ENCODE data around the gene AIFM3. TPM values are rescaled to one million over a fixed set of nuclear protein-coding genes. Genes with fewer than 3 reads are reported as not detected.
"Not testable (repeated sequence)": the region's sequence is repeated elsewhere in the genome, so short reads cannot be mapped to it uniquely, and the experiment has no call there.

The AIFM3 gene
- polyA plus RNA-seq, 1 donor from 2014 or later, result 1.1 TPM

DNA sequence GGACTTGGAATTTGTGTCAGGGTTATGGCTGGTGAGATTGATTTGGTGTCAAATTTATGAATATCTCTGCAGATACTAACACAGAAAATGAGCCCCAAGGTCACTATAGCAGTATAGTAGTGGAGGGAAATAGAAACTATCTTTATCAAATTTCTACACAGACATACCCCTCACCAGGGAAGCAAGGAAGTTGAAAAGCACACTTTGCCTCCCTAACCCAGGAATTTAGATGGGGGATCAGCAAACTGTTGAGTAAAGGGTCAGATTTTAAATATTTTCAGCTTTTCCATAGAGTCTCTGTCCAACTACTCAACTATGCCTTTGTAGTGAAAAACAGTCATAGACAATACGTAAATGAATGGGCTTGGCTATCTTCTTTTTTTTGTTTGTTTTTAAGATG is 37.1 kb upstream of the AIFM3 start:
- no peak overlapping the region for H3K4me3 ChIP-seq (ENCODE audit: low read length)
- no peak overlapping the region for H3K4me2 ChIP-seq (ENCODE audit: low read length)
- H4K20me1 ChIP-seq (ENCODE audit: insufficient read depth), result peaks cover 9% of the 10 kb centered on the region
- H3K27ac ChIP-seq (ENCODE audit: low read length), result no peak overlapping the region
- no peak overlapping the region for H2AFZ ChIP-seq (ENCODE audit: low read depth, low read length)
- no peaks in the 10 kb centered on the region for H3K9me3 ChIP-seq (ENCODE audit: low read length)
- peaks cover 79% of the 10 kb centered on the region for H3K79me2 ChIP-seq (replicated peaks; ENCODE audit: insufficient read depth, low read length)
- no peaks in the 10 kb centered on the region for H3F3A ChIP-seq (ENCODE audit: insufficient read depth, low read length, poor library complexity, severe bottlenecking)
- no peak for TF ChIP-seq RAD21 (conservative IDR thresholded peaks at IDR 0.05)
- no peak for TF ChIP-seq TAF1 (IDR thresholded peaks at IDR 0.05; ENCODE audit: low read depth)
- TF ChIP-seq MXI1 (conservative IDR thresholded peaks at IDR 0.05; ENCODE audit: poor library complexity, severe bottlenecking), result no peak
- no peak for TF ChIP-seq SMC3 (conservative IDR thresholded peaks at IDR 0.05; ENCODE audit: poor library complexity)
- TF ChIP-seq, protein P1, sequence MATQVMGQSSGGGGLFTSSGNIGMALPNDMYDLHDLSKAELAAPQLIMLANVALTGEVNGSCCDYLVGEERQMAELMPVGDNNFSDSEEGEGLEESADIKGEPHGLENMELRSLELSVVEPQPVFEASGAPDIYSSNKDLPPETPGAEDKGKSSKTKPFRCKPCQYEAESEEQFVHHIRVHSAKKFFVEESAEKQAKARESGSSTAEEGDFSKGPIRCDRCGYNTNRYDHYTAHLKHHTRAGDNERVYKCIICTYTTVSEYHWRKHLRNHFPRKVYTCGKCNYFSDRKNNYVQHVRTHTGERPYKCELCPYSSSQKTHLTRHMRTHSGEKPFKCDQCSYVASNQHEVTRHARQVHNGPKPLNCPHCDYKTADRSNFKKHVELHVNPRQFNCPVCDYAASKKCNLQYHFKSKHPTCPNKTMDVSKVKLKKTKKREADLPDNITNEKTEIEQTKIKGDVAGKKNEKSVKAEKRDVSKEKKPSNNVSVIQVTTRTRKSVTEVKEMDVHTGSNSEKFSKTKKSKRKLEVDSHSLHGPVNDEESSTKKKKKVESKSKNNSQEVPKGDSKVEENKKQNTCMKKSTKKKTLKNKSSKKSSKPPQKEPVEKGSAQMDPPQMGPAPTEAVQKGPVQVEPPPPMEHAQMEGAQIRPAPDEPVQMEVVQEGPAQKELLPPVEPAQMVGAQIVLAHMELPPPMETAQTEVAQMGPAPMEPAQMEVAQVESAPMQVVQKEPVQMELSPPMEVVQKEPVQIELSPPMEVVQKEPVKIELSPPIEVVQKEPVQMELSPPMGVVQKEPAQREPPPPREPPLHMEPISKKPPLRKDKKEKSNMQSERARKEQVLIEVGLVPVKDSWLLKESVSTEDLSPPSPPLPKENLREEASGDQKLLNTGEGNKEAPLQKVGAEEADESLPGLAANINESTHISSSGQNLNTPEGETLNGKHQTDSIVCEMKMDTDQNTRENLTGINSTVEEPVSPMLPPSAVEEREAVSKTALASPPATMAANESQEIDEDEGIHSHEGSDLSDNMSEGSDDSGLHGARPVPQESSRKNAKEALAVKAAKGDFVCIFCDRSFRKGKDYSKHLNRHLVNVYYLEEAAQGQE (IDR thresholded peaks at IDR 0.05; ENCODE audit: borderline replicate concordance), result no peak
- TF ChIP-seq POLR2AphosphoS5 (IDR thresholded peaks at IDR 0.05), result no peak
- TF ChIP-seq, protein P2, sequence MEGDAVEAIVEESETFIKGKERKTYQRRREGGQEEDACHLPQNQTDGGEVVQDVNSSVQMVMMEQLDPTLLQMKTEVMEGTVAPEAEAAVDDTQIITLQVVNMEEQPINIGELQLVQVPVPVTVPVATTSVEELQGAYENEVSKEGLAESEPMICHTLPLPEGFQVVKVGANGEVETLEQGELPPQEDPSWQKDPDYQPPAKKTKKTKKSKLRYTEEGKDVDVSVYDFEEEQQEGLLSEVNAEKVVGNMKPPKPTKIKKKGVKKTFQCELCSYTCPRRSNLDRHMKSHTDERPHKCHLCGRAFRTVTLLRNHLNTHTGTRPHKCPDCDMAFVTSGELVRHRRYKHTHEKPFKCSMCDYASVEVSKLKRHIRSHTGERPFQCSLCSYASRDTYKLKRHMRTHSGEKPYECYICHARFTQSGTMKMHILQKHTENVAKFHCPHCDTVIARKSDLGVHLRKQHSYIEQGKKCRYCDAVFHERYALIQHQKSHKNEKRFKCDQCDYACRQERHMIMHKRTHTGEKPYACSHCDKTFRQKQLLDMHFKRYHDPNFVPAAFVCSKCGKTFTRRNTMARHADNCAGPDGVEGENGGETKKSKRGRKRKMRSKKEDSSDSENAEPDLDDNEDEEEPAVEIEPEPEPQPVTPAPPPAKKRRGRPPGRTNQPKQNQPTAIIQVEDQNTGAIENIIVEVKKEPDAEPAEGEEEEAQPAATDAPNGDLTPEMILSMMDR (IDR thresholded peaks at IDR 0.05; ENCODE audit: poor library complexity, severe bottlenecking), result no peak
- TF ChIP-seq EP300 (conservative IDR thresholded peaks at IDR 0.05; ENCODE audit: poor library complexity, severe bottlenecking), result no peak
- TF ChIP-seq EZH2 (IDR thresholded peaks at IDR 0.05; ENCODE audit: borderline replicate concordance, insufficient read depth, low read length, poor library complexity, severe bottlenecking), result no peak
- no peak overlapping the region for H3K9ac ChIP-seq (ENCODE audit: low read length)
- H3K27me3 ChIP-seq (ENCODE audit: insufficient read depth, low read depth, low read length), result no peaks in the 10 kb centered on the region
- no peaks in the 10 kb centered on the region for H3K36me3 ChIP-seq (ENCODE audit: insufficient read depth, low read length)
- H3K9me2 ChIP-seq (ENCODE audit: insufficient read depth, low read length), result no peaks in the 10 kb centered on the region

DNA sequence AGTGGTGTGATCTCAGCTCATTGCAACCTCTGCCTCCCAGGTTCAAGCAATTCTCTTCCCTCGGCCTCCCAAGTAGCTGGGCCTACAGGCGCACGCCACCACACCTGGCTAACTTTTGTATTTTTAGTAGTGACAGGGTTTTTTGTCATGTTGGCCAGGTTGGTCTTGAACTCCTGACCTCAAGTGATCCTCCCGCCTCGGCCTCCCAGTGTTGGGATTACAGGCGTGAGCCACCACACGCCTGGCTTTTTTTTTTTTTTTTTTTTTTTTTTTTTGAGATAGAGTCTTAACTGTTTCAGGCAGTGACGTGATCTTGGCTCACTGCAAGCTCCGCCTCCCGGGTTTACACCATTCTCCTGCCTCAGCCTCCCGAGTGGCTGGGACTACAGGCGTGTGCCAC is 36.6 kb upstream of the AIFM3 start:
- peaks cover 79% of the 10 kb centered on the region for H3K79me2 ChIP-seq (replicated peaks; ENCODE audit: insufficient read depth, low read length)
- H3K36me3 ChIP-seq (ENCODE audit: insufficient read depth, low read length); H3K9me3 ChIP-seq (ENCODE audit: low read length); H2AFZ ChIP-seq (ENCODE audit: low read depth, low read length); H3K9ac ChIP-seq (ENCODE audit: low read length); H3K27me3 ChIP-seq (ENCODE audit: insufficient read depth, low read depth, low read length); H3K27ac ChIP-seq (ENCODE audit: low read length); H3F3A ChIP-seq (ENCODE audit: insufficient read depth, low read length, poor library complexity, severe bottlenecking); H4K20me1 ChIP-seq (ENCODE audit: insufficient read depth); H3K4me2 ChIP-seq (ENCODE audit: low read length); H3K9me2 ChIP-seq (ENCODE audit: insufficient read depth, low read length); H3K4me3 ChIP-seq (ENCODE audit: low read length): not testable (repeated sequence)

DNA sequence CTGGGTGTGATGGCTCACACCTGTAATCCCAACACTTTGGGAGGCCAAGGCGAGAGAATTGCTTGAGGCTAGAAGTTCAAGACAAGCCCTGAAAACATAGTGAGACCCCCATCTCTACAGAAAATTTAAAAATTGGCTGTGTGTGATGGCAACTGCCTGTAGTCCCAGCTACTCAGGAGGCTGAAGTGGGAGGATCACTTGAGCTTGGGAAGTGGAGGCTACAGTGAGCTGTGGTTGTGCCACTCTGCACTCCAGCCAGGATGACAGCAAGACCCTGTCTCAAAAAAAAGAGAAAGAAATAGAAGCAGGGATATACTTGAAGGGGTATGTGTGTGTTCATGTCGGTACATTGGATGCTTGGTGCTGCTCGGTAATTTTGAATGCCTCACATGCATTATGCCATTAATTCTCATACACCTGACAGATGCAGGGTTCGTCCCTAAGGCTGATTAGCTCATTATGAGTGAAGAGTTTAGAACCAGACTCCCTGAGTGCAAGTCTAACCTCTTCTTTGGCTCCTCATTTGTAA is 35.9 kb upstream of the AIFM3 start:
- H3K9me2 ChIP-seq (ENCODE audit: insufficient read depth, low read length), result no peaks in the 10 kb centered on the region
- H3K79me2 ChIP-seq (replicated peaks; ENCODE audit: insufficient read depth, low read length), result peaks cover 79% of the 10 kb centered on the region
- no peaks in the 10 kb centered on the region for H3K9me3 ChIP-seq (ENCODE audit: low read length)
- H3K27me3 ChIP-seq (ENCODE audit: insufficient read depth, low read depth, low read length), result no peaks in the 10 kb centered on the region
- peaks cover 5% of the 10 kb centered on the region for H4K20me1 ChIP-seq (ENCODE audit: insufficient read depth)
- H3K4me3 ChIP-seq (ENCODE audit: low read length), result no peak overlapping the region
- no peak overlapping the region for H3K4me2 ChIP-seq (ENCODE audit: low read length)
- H2AFZ ChIP-seq (ENCODE audit: low read depth, low read length), result no peak overlapping the region
- no peaks in the 10 kb centered on the region for H3F3A ChIP-seq (ENCODE audit: insufficient read depth, low read length, poor library complexity, severe bottlenecking)
- H3K27ac ChIP-seq (ENCODE audit: low read length), result no peak overlapping the region
- H3K36me3 ChIP-seq (ENCODE audit: insufficient read depth, low read length), result no peaks in the 10 kb centered on the region
- TF ChIP-seq, protein P1 (IDR thresholded peaks at IDR 0.05; ENCODE audit: borderline replicate concordance), result no peak
- no peak overlapping the region for H3K9ac ChIP-seq (ENCODE audit: low read length)

Data from neural cell (in vitro differentiated cells).